Ishikawa (cell line): Measurements from ENCODE around the gene LSAMP.

Source experiments
- CEBPB ChIP-seq: IDR thresholded peaks from 2 replicates; pipeline ENCODE4 v1.6.1; 2012
- CREB1 ChIP-seq: IDR thresholded peaks from 2 replicates; pipeline ENCODE4 v1.6.1; 2012; ENCODE audit warnings: low read depth
- EGR1 ChIP-seq: IDR thresholded peaks from 2 replicates; pipeline ENCODE4 v1.6.1; 2012
- EP300 ChIP-seq: IDR thresholded peaks from 2 replicates; pipeline ENCODE4 v1.6.1; 2012; ENCODE audit warnings: borderline replicate concordance
- FOXM1 ChIP-seq: IDR thresholded peaks from 2 replicates; pipeline ENCODE4 v1.6.1; 2012; ENCODE audit warnings: low read depth, borderline replicate concordance
- MAX ChIP-seq: IDR thresholded peaks from 2 replicates; pipeline ENCODE4 v1.6.1; 2012
- NFIC ChIP-seq: IDR thresholded peaks from 2 replicates; pipeline ENCODE4 v1.6.1; 2012
- RAD21 ChIP-seq: IDR thresholded peaks from 2 replicates; pipeline ENCODE4 v1.6.1; 2012; ENCODE audit warnings: low read depth
- REST ChIP-seq: IDR thresholded peaks from 2 replicates; pipeline ENCODE4 v1.6.1; 2012; ENCODE audit warnings: low read depth, mild to moderate bottlenecking
- TAF1 ChIP-seq: IDR thresholded peaks from 2 replicates; pipeline ENCODE4 v1.6.1; 2012; ENCODE audit warnings: low read depth, mild to moderate bottlenecking
- TCF12 ChIP-seq: IDR thresholded peaks from 2 replicates; pipeline ENCODE4 v1.6.1; 2012; ENCODE audit warnings: low read depth
- TEAD4 ChIP-seq: IDR thresholded peaks from 2 replicates; pipeline ENCODE4 v1.6.1; 2012
- USF1 ChIP-seq: IDR thresholded peaks from 2 replicates; pipeline ENCODE4 v1.6.1; 2012
- YY1 ChIP-seq: IDR thresholded peaks from 2 replicates; pipeline ENCODE4 v1.6.1; 2012; ENCODE audit warnings: low read depth
- ZBTB7A ChIP-seq: IDR thresholded peaks from 2 replicates; pipeline ENCODE4 v1.6.1; 2012; ENCODE audit warnings: low read depth

Gene LSAMP

GRCh38 chr3:116051040-116051439 lies 394.2 kb downstream of the LSAMP start:
- TF ChIP-seq REST (no peak), TCF12 (no peak), EP300 (no peak), EGR1 (no peak), MAX (no peak), USF1 (no peak), ZBTB7A (no peak), TAF1 (no peak), NFIC (no peak), RAD21 (no peak), FOXM1 (no peak), CREB1 (no peak), YY1 (no peak), CEBPB (no peak), TEAD4 (no peak)

- TF ChIP-seq ZBTB7A (no peak), CREB1 (no peak), EGR1 (no peak), TEAD4 (no peak), REST (no peak), YY1 (no peak), FOXM1 (no peak)
Measured at GRCh38 chr3:116050311-116050915, 394.9 kb downstream of the LSAMP start.

GRCh38 chr3:116048991-116049390 lies 396.3 kb downstream of the LSAMP start:
- TF ChIP-seq TEAD4, result no peak
- no peak for TF ChIP-seq TAF1
- TF ChIP-seq RAD21, result no peak
- TF ChIP-seq NFIC, result no peak
- TF ChIP-seq USF1, result no peak
- TF ChIP-seq REST, result no peak
- TF ChIP-seq FOXM1, result no peak
- no peak for TF ChIP-seq ZBTB7A
- TF ChIP-seq YY1, result no peak
- no peak for TF ChIP-seq TCF12
- TF ChIP-seq EP300, result no peak
- TF ChIP-seq MAX, result no peak

- TF ChIP-seq TAF1 (no peak), REST (no peak), EP300 (no peak), EGR1 (no peak), CEBPB (no peak), MAX (no peak), ZBTB7A (no peak), NFIC (no peak), YY1 (no peak), FOXM1 (no peak), TCF12 (no peak), RAD21 (no peak), USF1 (no peak), CREB1 (no peak), TEAD4 (no peak)
Measured at GRCh38 chr3:116046350-116046749, 398.9 kb downstream of the LSAMP start.
